Adrenal gland (tissue), 12 donors: ENCODE results near the gene SLC13A4. TPM values are rescaled to one million over a fixed set of nuclear protein-coding genes. Genes with fewer than 3 reads are reported as not detected.
"Not testable (repeated sequence)": the region's sequence is repeated elsewhere in the genome, so short reads cannot be mapped to it uniquely, and the experiment has no call there.

Experiments used
- DNase-seq, 7 donors: peaks; one replicate each; pipeline ENCODE4 v3.0.0-alpha.2; 2019 to 2020
- H3K27ac ChIP-seq, 5 donors: fragments of 200-600 bp; sonication (generic) in 4 of 5; 1 replicate in 3 of 5; 2 replicates in 2 of 5; pipeline versions ENCODE4 v1.5.1 to v1.8.0; 2016 to 2020; ENCODE audit warnings: mild to moderate bottlenecking in 1 of 5
- H3K27me3 ChIP-seq: fragments of 200-600 bp; 2 replicates; pipeline ENCODE4 v1.8.0; 2021
- H3K36me3 ChIP-seq, 2 donors: fragments of 200-600 bp; replicated peaks in 1 of 2; 1 replicate in 1 of 2; 2 replicates in 1 of 2; pipeline versions ENCODE4 v1.5.1 to v1.8.0; 2018 to 2022
- H3K4me1 ChIP-seq, 2 donors: fragments of 200-600 bp; replicated peaks in 1 of 2; 1 replicate in 1 of 2; 2 replicates in 1 of 2; pipeline versions ENCODE4 v1.5.1 to v1.8.0; 2018 to 2021
- H3K4me3 ChIP-seq, 4 donors: fragments of 200-600 bp; sonication (generic) in 3 of 4; one replicate each; pipeline ENCODE4 v1.5.1; 2016 to 2018
- H3K9me3 ChIP-seq, 3 donors: fragments of 200-600 bp; sonication (generic) in 1 of 3; replicated peaks in 1 of 3; 1 replicate in 2 of 3; 2 replicates in 1 of 3; pipeline versions ENCODE4 v1.5.1 to v1.8.0; 2016 to 2021
- POLR2A ChIP-seq, 2 donors: fragments of 450-650 bp; IDR thresholded peaks; one replicate each; pipeline ENCODE4 v1.6.1; 2017; ENCODE audit warnings: antibody characterized with exemption in 2 of 2, mild to moderate bottlenecking in 2 of 2, moderate library complexity in 1 of 2
- WGBS, 4 donors: extraction: QIAGEN DNeasy Blood & Tissue Kit in 2 of 4; methylation state at CpG; one replicate each; pipeline versions ENCODE4 v1.1.5 to v1.1.7; 2013 to 2017; 5-methylcytosine and 5-hydroxymethylcytosine counted together
- intact Hi-C, 2 donors: fragments of 100-400 bp; cut with DNase I; formaldehyde crosslinking; loops; one replicate each; pipeline versions ENCODE4 v1.14.1 to v1.15.0; 2022 to 2023
- polyA plus RNA-seq, 3 donors: library from polyadenylated mRNA; stranded (reverse); fragments of 200-250 nt in 2 of 3; fragments of 350-450 nt in 1 of 3; fragmentation: Illumina TruSeq in 1 of 3; extraction: RNeasy Lipid Tissue Mini Kit (QIAGEN cat#74804) in 1 of 3; gene quantifications; one replicate each; pipeline ENCODE4 v1.2.3, GENCODE V29; 2013 to 2014
- total RNA-seq, 9 donors: library from RNA; depleted of rRNA in 4 of 9; stranded (reverse); fragments of >200 nt in 4 of 9; fragments of 120-200 nt in 1 of 9; fragmentation: NEBNext Ultra II Directional in 1 of 9; extraction: Animal tissue kit (Norgen Biotek cat#: 25700) in 1 of 9; gene quantifications; one replicate each; pipeline versions ENCODE4 v1.1.0 to v1.2.4, GENCODE V29; 2013 to 2023
- TF ChIP-seq, protein P1 (sequence below), 6 experiments: fragments of 450-650 bp in 4 of 6; fragments of 200-600 bp in 2 of 6; sonication (generic) in 1 of 6; IDR thresholded peaks; 1 replicate in 5 of 6; 2 replicates in 1 of 6; pipeline versions ENCODE4 v1.5.1 to v1.8.0; 2016 to 2021; ENCODE audit warnings: antibody characterized with exemption in 6 of 6, mild to moderate bottlenecking in 2 of 6, moderate library complexity in 1 of 6
- donor health status: healthy with polysubstance abuse.
- donor health status: Bipolar disorder and iron deficiency.
- donor health status: DM: yes; HTN: yes; CAD: no.
- donor health status: DM: no; HTN: no; CAD: no.
- donor health status: DM: no; HTN: no; CAD: no.
- donor health status: DM: yes; HTN: yes; CAD: no.

The SLC13A4 gene
- total and polyA plus RNA-seq, 12 donors: 0.14 to 0.97 (median 0.24) TPM; not detected in 6

DNA sequence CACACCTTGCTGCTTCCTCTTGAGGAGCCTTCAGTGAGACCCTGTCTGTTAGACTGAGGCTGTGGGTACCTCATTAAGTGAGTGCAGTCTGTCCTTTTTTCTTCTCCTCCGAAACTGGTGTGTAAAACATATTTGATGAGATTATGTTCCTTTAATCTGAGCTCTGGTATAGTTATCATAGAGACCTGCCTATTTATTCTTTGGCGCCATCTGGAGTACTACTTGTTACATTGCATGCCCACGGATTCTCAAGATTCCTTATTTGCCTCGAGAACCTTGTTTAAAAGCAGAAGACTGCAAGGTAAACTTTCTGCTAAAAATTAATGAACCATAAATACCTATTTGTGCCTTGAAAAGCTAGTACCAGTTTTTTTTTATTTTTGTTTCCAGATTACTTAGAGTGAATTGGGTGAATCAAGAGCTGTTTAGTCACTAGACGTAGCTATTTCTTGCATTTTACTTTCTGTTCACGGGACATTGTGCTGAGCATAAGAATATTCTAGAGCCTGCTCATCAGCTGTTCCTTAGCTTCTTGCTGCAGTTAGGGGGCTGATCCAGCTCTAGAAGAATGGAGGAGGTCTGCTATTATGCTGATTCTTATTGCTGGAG lies 82.6 kb downstream of the SLC13A4 start:
- H3K27ac ChIP-seq: no peak overlapping the region
- intact Hi-C loops: loop anchor here in 1 of 2 donors (10.0 kb wide), 1 partner anchor 361 kb away; no protein-coding TSS in a partner anchor
- H3K27me3 ChIP-seq: no peaks in the 10 kb centered on the region
- peaks cover 0 to 26% of the 10 kb centered on the region in 2 donors for H3K36me3 ChIP-seq
- no peak overlapping the region for H3K4me3 ChIP-seq
- no peak for TF ChIP-seq POLR2A (IDR thresholded peaks at IDR 0.05)
- TF ChIP-seq, protein P1, sequence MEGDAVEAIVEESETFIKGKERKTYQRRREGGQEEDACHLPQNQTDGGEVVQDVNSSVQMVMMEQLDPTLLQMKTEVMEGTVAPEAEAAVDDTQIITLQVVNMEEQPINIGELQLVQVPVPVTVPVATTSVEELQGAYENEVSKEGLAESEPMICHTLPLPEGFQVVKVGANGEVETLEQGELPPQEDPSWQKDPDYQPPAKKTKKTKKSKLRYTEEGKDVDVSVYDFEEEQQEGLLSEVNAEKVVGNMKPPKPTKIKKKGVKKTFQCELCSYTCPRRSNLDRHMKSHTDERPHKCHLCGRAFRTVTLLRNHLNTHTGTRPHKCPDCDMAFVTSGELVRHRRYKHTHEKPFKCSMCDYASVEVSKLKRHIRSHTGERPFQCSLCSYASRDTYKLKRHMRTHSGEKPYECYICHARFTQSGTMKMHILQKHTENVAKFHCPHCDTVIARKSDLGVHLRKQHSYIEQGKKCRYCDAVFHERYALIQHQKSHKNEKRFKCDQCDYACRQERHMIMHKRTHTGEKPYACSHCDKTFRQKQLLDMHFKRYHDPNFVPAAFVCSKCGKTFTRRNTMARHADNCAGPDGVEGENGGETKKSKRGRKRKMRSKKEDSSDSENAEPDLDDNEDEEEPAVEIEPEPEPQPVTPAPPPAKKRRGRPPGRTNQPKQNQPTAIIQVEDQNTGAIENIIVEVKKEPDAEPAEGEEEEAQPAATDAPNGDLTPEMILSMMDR (IDR thresholded peaks at IDR 0.05): peak; percentile 64 to 80 (median 70)
- DNase-seq: peak in 2 of 7 donors; percentile 43 to 48
- H3K4me1 ChIP-seq: no peaks in the 10 kb centered on the region
- WGBS, 4 donors: 39 to 46% (median 42%) methylated on average over 6 of the region's 6 CpGs
- no peaks in the 10 kb centered on the region for H3K9me3 ChIP-seq

GRCh38 chr7:135644729-135645128 lies 83.3 kb downstream of the SLC13A4 start:
- no peak for DNase-seq
- H3K36me3 ChIP-seq: peaks cover 0 to 32% of the 10 kb centered on the region in 2 donors
- H3K9me3 ChIP-seq: no peaks in the 10 kb centered on the region
- no peaks in the 10 kb centered on the region for H3K4me1 ChIP-seq
- intact Hi-C loops: loop anchor here (5.0 to 10.0 kb wide), 2 partner anchors 360 to 362 kb away; no protein-coding TSS in a partner anchor
- no peak overlapping the region for H3K4me3 ChIP-seq
- H3K27me3 ChIP-seq: no peaks in the 10 kb centered on the region
- H3K27ac ChIP-seq: no peak overlapping the region
- 63 to 67% (median 65%) methylated on average over 3 of the region's 3 CpGs for WGBS, 4 donors
- TF ChIP-seq POLR2A (IDR thresholded peaks at IDR 0.05): no peak
- TF ChIP-seq, protein P1 (IDR thresholded peaks at IDR 0.05): no peak

DNA sequence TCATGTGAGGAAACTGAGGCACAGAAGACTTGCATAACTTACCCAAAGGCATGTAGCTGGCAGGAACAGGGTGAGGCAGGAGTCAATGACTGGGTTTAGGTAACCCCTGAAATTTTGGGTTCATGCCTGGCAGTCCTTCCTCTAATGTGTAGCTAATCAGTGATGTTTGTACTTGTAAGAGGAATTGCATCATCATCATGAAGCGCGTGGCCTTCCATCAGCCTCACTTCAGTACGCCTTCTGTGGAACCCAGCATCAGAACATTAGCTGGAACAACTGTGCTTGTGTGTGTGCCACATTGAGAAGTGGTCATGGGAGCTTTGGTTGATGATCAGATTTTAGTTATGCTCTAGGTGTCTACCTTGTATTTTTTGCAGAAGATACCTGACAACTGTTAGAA lies 83.8 kb downstream of the SLC13A4 start:
- Histone ChIP-seq H3K4me1 (no peaks in the 10 kb centered on the region), H3K27me3 (no peaks in the 10 kb centered on the region), H3K4me3 (no peak overlapping the region), H3K9me3 (no peaks in the 10 kb centered on the region), H3K27ac (no peak overlapping the region), H3K36me3 (peaks cover 0 to 36% of the 10 kb centered on the region in 2 donors)
- intact Hi-C loops: loop anchor here (5.0 to 10.0 kb wide), 2 partner anchors 359 to 362 kb away; no protein-coding TSS in a partner anchor
- WGBS, 4 donors: 73 to 80% (median 74%) methylated on average over 3 of the region's 3 CpGs
- TF ChIP-seq, protein P1 (IDR thresholded peaks at IDR 0.05): no peak
- TF ChIP-seq POLR2A (IDR thresholded peaks at IDR 0.05): no peak
- peak in 1 of 7 donors; percentile 19 for DNase-seq

GRCh38 chr7:135639690-135640089 lies 88.3 kb downstream of the SLC13A4 start:
- H3K9me3 ChIP-seq, H3K27ac ChIP-seq, H3K27me3 ChIP-seq, H3K4me3 ChIP-seq, H3K4me1 ChIP-seq, DNase-seq: not testable (repeated sequence)
- H3K36me3 ChIP-seq: peaks cover 0 to 45% of the 10 kb centered on the region in 2 donors
- intact Hi-C loops: loop anchor here (5.0 to 10.0 kb wide), 2 partner anchors 355 to 357 kb away; no protein-coding TSS in a partner anchor
